IgD-negative memory B cell (primary cell): ENCODE data around the gene TENM3. TPM values are rescaled to one million over a fixed set of nuclear protein-coding genes. Genes with fewer than 3 reads are reported as not detected.

ENCODE experiments used
- H3K27ac Mint-ChIP-seq, 3 donors: one replicate each; pipeline ENCODE4 v1.8.0; 2020 to 2022; ENCODE audit warnings: mild to moderate bottlenecking in 3 of 3, mixed read lengths in 3 of 3, moderate library complexity in 1 of 3
- H3K27me3 Mint-ChIP-seq: one replicate; pipeline ENCODE4 v1.8.0; 2021; ENCODE audit warnings: mixed read lengths
- H3K36me3 Mint-ChIP-seq: one replicate; pipeline ENCODE4 v1.8.0; 2020; ENCODE audit warnings: mild to moderate bottlenecking, mixed read lengths
- H3K4me1 Mint-ChIP-seq, 3 donors: one replicate each; pipeline ENCODE4 v1.8.0; 2020 to 2022; ENCODE audit warnings: mixed read lengths in 3 of 3, mild to moderate bottlenecking in 1 of 3
- H3K4me3 Mint-ChIP-seq, 4 donors: one replicate each; pipeline ENCODE4 v1.8.0; 2020 to 2022; ENCODE audit warnings: mild to moderate bottlenecking in 4 of 4, mixed read lengths in 4 of 4, moderate library complexity in 3 of 4
- H3K9me3 Mint-ChIP-seq, 3 donors: one replicate each; pipeline ENCODE4 v1.8.0; 2020 to 2021; ENCODE audit warnings: mixed read lengths in 3 of 3, mild to moderate bottlenecking in 1 of 3
- polyA plus RNA-seq: library from polyadenylated mRNA; unstranded; fragments of 300-500 nt; fragmentation: Illumina TruSeq; gene quantifications from one replicate; pipeline ENCODE4 v1.2.3, GENCODE V29; 2021

The TENM3 gene
- polyA plus RNA-seq, 1 donor from 2014 or later: not detected

DNA sequence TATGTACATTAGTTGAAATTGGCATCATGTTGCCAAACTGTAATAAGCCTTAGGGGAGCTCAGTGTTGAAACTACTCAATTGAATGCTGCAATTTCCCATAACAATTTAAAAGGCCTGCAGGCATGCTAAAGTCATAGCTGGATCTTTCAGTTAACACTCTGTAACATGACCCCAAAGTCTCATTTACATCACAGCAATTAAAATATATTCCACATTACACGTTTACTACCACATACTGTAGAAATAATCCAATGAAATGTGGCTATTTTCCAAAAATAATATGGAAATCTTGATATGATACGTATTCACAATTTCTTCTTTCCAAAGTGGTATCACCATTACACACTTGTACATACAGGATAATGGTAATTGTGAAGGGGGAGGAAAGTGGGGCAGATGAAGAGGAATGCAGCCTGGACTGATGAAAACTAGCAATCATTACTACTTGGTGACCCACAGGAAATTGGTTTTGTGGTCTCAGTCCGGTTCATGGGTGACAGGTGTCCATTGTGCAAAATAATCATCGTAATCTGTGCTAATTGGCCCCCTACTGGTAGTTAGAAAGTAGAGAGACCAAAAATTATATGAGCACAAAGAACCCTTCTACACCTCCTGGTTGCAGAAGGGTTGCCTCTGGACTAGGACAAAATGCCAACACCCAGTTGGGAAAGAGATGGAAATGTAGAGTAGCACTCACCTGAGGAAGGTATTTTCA is 63.7 kb downstream of the TENM3 start:
- Mint-ChIP-seq H3K27me3 (no peaks in the 10 kb centered on the region), H3K36me3 (no peaks in the 10 kb centered on the region), H3K4me3 (no peak overlapping the region), H3K9me3 (peaks cover 1 to 5% (median 3%) of the 10 kb centered on the region in 3 donors), H3K4me1 (no peaks in the 10 kb centered on the region), H3K27ac (no peak overlapping the region)

DNA sequence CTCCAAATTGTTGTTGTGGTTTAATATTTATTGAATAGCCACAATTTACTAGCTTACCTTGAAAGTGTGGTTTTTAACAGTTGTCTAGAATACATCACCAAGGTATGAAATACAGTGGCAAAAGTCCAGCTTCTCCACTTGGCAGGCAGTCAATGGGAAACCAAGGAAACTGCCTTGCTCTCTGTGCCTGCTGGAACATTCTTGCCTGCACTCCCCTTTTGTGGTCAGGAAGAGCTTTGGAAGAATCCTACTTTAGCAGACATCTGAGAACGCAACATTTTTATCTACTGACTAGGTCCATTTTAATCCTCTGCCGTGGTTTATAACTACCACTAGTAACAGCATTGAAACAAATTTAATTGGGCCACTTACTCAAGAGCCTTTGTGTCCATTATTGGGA is 64.5 kb downstream of the TENM3 start:
- H3K27me3 Mint-ChIP-seq: no peaks in the 10 kb centered on the region

DNA sequence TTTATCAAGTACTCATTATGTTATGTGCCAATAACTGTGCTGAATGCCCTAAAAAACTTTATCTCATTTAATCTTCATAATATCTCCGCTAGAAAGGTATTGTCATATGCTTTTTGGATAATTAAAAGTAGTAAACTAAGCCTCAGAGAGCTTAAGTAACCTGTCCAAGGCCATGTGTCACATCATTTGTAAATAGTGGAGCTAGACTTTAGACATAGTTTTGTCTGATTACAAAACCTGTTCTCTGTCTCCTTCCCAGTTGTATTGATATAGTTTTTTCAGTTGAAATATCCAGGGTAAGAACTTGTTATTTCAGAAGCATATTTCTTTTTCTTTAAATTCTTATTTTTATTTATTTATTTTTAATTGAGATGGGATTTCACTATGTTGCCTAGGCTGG is 66.7 kb downstream of the TENM3 start:
- H3K27me3 Mint-ChIP-seq: no peaks in the 10 kb centered on the region
- H3K27ac Mint-ChIP-seq: no peak overlapping the region
- no peaks in the 10 kb centered on the region for H3K36me3 Mint-ChIP-seq
- peaks cover 3 to 8% (median 7%) of the 10 kb centered on the region in 3 donors for H3K9me3 Mint-ChIP-seq
- H3K4me1 Mint-ChIP-seq: no peaks in the 10 kb centered on the region
- no peak overlapping the region for H3K4me3 Mint-ChIP-seq

More for the DNA sequence above, 64.5 kb downstream of the TENM3 start:
- Mint-ChIP-seq H3K4me1 (no peaks in the 10 kb centered on the region), H3K27ac (no peak overlapping the region), H3K36me3 (no peaks in the 10 kb centered on the region), H3K4me3 (no peak overlapping the region), H3K9me3 (peaks cover 1 to 5% (median 4%) of the 10 kb centered on the region in 3 donors)

DNA sequence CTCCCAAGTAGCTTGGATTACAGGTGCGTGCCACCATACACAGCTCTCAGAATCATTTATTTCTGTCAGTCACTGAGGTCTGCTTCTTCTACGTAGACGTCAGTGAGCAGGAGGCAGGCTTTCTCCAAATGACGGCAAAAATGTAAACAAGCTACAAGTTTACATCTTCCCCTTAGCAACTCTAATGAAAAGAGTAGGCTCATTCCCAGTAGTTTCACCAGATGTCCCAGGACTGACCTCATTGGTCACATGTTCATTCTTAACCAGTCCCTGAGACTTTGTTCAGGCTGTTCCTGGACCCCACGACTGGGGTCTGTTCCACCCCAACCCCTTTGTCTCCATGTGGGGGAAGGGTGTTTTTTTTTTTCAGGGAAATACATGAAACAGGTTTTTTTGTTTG is 67.1 kb downstream of the TENM3 start:
- Mint-ChIP-seq H3K36me3 (no peaks in the 10 kb centered on the region), H3K27ac (no peak overlapping the region), H3K27me3 (no peaks in the 10 kb centered on the region), H3K9me3 (peaks cover 3 to 9% (median 7%) of the 10 kb centered on the region in 3 donors), H3K4me3 (no peak overlapping the region), H3K4me1 (no peaks in the 10 kb centered on the region)

DNA sequence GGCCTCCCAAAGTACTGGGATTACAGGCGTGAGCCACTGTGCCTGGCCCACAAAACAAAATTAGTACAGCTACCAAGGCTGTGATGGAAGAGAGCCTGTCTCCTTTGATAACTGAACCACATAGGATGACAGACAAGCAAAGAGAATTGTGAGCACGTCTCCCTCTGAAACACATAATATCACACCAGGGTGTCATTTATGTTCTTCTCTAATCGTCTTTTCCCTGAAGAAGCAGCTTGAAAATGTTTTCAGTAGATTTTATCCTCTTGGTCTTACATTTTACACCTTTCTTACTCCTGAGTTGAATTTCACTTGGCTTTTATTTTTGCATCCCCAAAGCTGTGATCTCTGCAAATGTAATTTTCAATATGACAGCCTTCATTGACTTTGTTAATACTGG is 67.8 kb downstream of the TENM3 start:
- H3K4me3 Mint-ChIP-seq: no peak overlapping the region

DNA sequence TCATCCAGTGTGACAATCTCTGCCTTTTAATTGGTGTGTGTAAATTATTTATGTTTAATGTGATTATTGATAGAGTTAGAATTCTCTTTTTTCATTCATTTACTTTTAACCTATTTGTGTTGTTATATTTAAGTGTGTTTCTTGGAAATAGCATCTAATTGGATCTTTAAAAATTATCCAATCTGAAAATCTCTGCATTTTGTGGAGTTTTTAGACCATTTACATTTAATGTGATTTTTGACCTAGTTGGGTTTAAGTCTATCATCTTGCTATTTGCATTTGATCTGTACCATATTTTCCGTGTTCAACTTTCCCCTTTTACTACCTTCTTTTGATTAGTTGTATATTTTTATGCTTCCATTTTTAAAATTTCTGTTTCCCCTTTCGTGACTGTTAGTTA is 71.3 kb downstream of the TENM3 start:
- no peaks in the 10 kb centered on the region for H3K36me3 Mint-ChIP-seq
- no peaks in the 10 kb centered on the region for H3K27me3 Mint-ChIP-seq
- H3K4me1 Mint-ChIP-seq: no peaks in the 10 kb centered on the region
- H3K4me3 Mint-ChIP-seq: peak overlapping the region in 1 of 4 donors; percentile 58
- H3K9me3 Mint-ChIP-seq: peaks cover 6 to 17% (median 9%) of the 10 kb centered on the region in 3 donors
- peak overlapping the region in 1 of 3 donors; percentile 39 for H3K27ac Mint-ChIP-seq

More for the DNA sequence above, 67.8 kb downstream of the TENM3 start:
- Mint-ChIP-seq H3K4me1 (no peaks in the 10 kb centered on the region), H3K27me3 (no peaks in the 10 kb centered on the region), H3K27ac (no peak overlapping the region), H3K9me3 (peaks cover 8 to 13% (median 13%) of the 10 kb centered on the region in 3 donors), H3K36me3 (no peaks in the 10 kb centered on the region)

DNA sequence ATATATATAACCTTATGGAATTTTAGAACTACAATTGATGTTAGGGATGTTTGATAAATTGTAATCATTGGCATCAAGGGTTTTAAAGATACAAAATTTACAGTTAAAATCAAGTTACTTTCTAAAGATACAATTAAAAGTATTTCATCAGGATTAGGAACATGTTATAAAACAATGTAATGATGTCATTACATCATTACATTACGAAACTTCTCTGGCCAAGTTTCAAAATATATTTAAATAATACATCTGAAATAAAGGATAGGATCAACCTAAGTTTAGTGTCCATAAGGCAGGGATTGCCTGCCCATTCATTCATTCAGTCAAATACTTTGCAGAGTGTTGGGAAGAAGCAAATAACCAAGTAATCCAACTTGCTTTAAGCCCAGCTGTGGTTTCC is 75.1 kb downstream of the TENM3 start:
- Mint-ChIP-seq H3K27ac (no peak overlapping the region), H3K27me3 (no peaks in the 10 kb centered on the region), H3K4me3 (no peak overlapping the region), H3K36me3 (no peaks in the 10 kb centered on the region), H3K4me1 (no peaks in the 10 kb centered on the region), H3K9me3 (peaks cover 12 to 26% (median 15%) of the 10 kb centered on the region in 3 donors)

DNA sequence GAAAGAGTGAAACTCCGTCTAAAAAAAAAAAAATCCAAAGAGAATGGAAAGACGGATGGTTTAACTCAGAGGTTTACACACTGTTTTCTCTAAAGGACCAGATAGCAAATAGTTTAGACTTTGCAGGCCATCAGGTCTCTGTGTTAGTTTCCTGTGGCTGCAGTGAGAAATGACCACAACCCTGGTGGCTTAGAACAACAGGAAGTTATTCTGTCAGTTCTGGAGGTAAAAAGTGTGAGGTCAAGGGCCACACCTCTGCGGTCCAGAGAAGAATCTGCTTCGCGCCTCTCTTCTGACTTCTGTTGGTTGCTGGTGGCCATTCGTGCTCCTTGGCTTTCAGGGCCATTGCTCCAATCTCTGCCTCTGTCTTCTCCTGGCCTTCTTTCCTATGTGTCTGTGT is 76.9 kb downstream of the TENM3 start:
- H3K27me3 Mint-ChIP-seq: no peaks in the 10 kb centered on the region
- peaks cover 10 to 22% (median 12%) of the 10 kb centered on the region in 3 donors for H3K9me3 Mint-ChIP-seq
- H3K36me3 Mint-ChIP-seq: no peaks in the 10 kb centered on the region
- no peaks in the 10 kb centered on the region for H3K4me1 Mint-ChIP-seq
- H3K4me3 Mint-ChIP-seq: no peak overlapping the region
- H3K27ac Mint-ChIP-seq: no peak overlapping the region

DNA sequence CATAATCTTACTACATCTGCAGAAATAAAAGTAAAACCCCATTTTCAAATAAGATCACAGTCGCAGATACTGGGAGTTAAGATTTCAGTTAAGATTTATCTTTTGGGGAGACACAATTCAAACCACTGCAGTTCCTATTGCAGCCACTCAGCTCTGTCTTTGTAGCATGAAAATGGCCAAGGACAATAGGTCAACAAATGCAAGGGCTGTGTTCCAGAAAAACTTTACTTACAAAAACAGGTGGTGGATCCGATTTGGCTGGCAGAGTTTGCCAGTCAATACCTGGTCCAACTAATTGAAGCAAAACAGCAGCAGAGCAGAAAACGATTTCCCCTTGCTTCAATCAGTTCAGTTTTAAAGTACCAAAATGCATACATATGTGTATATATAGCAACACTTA is 77.4 kb downstream of the TENM3 start:
- H3K27me3 Mint-ChIP-seq: no peaks in the 10 kb centered on the region
- no peaks in the 10 kb centered on the region for H3K4me1 Mint-ChIP-seq
- H3K36me3 Mint-ChIP-seq: no peaks in the 10 kb centered on the region
- peaks cover 8 to 20% (median 10%) of the 10 kb centered on the region in 3 donors for H3K9me3 Mint-ChIP-seq
- no peak overlapping the region for H3K4me3 Mint-ChIP-seq
- H3K27ac Mint-ChIP-seq: no peak overlapping the region

DNA sequence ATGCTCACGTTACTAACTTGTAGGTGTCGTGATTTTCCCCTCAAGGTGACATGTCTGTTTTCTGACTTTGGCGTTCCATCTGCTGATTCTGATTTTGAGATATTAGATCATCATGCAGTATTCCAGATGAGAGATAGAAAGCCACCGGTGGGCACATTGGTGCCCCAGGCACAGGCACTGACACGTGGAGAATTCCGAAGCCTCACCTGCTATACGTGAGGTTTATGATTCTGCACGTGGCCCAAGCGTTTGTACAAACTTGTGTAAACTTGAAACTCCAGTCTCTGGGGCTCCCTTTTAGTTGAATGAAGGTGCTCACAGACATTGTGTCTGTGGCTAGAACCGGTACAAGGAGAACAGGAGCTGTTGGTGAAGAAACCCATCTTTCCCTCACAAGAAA is 81.1 kb downstream of the TENM3 start:
- no peaks in the 10 kb centered on the region for H3K4me1 Mint-ChIP-seq
- H3K4me3 Mint-ChIP-seq: no peak overlapping the region
- no peaks in the 10 kb centered on the region for H3K27me3 Mint-ChIP-seq
- H3K27ac Mint-ChIP-seq: no peak overlapping the region
- peaks cover 6 to 15% (median 7%) of the 10 kb centered on the region in 3 donors for H3K9me3 Mint-ChIP-seq
- no peaks in the 10 kb centered on the region for H3K36me3 Mint-ChIP-seq

DNA sequence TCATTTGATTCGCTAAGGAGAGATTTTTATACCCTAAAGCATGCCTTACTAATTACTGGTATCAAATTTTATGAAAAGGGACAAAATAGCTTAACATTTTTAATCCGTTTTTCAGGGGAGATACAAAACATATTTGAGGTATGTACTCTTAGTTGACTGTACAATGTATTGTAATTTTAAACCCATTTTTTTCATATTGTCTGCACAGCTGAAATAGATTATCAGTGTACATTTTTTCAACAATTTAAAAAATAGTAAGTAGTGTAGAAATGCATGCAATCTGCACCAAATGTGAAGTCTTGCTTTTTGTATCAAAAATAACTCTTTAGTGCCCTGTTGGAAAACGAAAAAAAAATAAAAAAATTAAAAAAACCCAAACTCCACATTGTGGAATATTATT is 82.2 kb downstream of the TENM3 start:
- Mint-ChIP-seq H3K27me3 (no peaks in the 10 kb centered on the region), H3K4me3 (no peak overlapping the region), H3K27ac (no peak overlapping the region), H3K36me3 (no peaks in the 10 kb centered on the region), H3K4me1 (no peaks in the 10 kb centered on the region), H3K9me3 (peaks cover 5 to 17% (median 6%) of the 10 kb centered on the region in 3 donors)

DNA sequence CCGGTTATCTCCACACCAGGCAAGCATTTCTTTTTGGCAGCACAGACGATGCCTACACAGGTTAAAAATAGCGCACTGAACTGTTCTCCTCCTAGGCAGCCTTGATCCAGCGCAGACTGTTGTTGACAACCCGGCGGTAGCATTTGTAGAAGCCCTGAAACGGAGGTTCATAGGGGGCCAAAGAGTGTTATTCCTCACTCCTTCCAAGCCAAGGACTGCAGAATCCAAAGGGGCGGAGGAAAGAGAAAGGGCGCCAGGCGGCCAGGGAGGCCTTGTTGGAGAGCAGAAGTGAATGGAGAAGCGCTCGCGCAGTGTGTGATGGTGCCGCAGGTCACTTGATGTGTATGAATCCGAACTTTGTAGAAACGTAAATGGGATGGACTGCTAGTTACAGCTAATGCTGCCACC is 82.7 kb downstream of the TENM3 start:
- Mint-ChIP-seq H3K4me1 (no peaks in the 10 kb centered on the region), H3K9me3 (peaks cover 2 to 17% (median 6%) of the 10 kb centered on the region in 3 donors), H3K27me3 (no peaks in the 10 kb centered on the region), H3K36me3 (no peaks in the 10 kb centered on the region), H3K27ac (no peak overlapping the region), H3K4me3 (no peak overlapping the region)

DNA sequence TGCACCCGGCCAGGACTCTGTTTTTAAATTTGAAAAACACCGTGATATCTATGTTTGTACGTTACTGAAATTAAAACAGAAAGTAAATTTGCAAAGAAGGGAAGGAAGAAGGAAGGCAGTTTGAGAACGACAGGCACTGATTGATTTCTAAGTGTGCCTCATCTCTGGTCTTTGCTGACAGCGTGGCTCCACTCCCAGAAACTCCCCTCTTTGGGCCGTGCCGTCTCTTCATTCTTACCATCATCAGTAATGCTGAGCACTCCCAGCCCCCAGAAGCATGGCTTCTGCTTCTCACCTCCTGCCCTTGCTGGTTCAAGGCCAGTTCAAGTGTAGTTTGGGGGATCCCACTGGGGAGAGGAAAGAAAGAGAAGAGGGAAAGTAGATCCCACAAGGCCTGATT is 85.3 kb downstream of the TENM3 start:
- Mint-ChIP-seq H3K27ac (no peak overlapping the region), H3K4me3 (no peak overlapping the region), H3K9me3 (peaks cover 0 to 7% (median 0%) of the 10 kb centered on the region in 3 donors)

DNA sequence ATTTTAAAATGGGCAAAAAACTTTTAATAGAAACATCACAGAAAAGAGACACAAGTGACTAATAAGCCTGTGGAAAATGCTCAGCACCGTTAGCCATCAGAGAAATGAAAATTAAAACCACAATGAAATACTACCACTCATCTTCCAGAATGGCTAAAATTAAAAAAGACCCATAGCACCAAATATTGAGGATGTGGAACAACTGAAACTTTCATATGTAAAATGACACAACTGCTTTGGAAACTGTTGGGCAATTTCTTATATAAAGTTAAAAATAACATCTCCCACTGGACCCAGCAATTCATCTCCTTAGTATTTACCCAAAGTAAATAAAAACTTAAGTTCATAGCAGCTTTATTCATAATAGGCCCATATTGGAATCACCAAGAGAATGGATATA is 94.2 kb downstream of the TENM3 start:
- Mint-ChIP-seq H3K4me1 (no peaks in the 10 kb centered on the region), H3K36me3 (no peaks in the 10 kb centered on the region), H3K9me3 (peaks cover 0 to 4% (median 3%) of the 10 kb centered on the region in 3 donors), H3K27me3 (no peaks in the 10 kb centered on the region), H3K4me3 (no peak overlapping the region), H3K27ac (no peak overlapping the region)

More for the DNA sequence above, 85.3 kb downstream of the TENM3 start:
- Mint-ChIP-seq H3K36me3 (no peaks in the 10 kb centered on the region), H3K4me1 (no peaks in the 10 kb centered on the region), H3K27me3 (no peaks in the 10 kb centered on the region)

DNA sequence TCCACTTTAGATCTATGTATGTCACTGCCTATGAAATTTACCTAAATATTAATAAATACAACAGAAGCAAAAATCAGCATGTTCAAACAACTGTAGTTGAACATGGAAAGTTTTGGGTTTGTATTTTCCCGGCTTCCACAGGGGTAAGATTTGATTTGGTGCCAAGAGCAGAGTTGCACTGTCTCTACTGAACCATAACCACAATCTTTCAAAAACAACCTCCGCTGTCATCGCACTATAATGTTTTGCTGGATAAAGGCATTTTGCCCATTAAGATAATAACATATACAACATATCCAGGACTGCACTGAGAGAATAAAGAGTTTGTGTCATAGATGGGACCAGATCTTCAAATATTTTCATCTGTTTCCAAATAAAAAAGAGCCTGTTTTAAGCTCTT is 94.9 kb downstream of the TENM3 start:
- H3K36me3 Mint-ChIP-seq: no peaks in the 10 kb centered on the region
- H3K9me3 Mint-ChIP-seq: peaks cover 0 to 4% (median 3%) of the 10 kb centered on the region in 3 donors
- no peak overlapping the region for H3K4me3 Mint-ChIP-seq
- no peaks in the 10 kb centered on the region for H3K27me3 Mint-ChIP-seq
- no peak overlapping the region for H3K27ac Mint-ChIP-seq
- H3K4me1 Mint-ChIP-seq: no peaks in the 10 kb centered on the region

DNA sequence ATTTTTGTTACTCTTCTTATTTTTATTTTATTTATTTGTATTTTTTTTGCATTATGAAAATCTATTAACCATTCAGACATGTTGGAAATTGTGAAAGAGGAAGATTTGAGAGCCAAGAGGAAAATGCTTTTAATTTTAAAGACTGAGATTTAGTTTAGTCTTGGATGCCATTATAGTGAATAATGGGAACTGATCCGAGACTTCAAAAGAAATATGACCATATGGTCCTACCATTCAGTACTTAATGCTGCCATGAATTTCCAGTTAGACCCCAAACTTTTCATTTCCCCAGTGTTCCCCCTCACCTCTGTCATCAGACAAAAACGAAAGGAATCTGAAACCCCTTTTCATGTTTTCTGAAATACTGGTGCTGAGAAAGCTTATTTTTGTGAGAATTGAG is 95.5 kb downstream of the TENM3 start:
- no peaks in the 10 kb centered on the region for H3K36me3 Mint-ChIP-seq
- H3K27me3 Mint-ChIP-seq: no peaks in the 10 kb centered on the region
- peaks cover 0 to 4% (median 3%) of the 10 kb centered on the region in 3 donors for H3K9me3 Mint-ChIP-seq
- H3K4me1 Mint-ChIP-seq: no peaks in the 10 kb centered on the region
- H3K4me3 Mint-ChIP-seq: no peak overlapping the region
- H3K27ac Mint-ChIP-seq: no peak overlapping the region
